DMS79 treated with DMSO at 0.1 percent for 48 hours (cell line): ENCODE measurements around the gene ZBTB1.

Experiments
- DNase-seq: peaks from one replicate; lab custom pipeline; 2025; lab: John Stamatoyannopoulos, UW

The ZBTB1 gene, protein sequence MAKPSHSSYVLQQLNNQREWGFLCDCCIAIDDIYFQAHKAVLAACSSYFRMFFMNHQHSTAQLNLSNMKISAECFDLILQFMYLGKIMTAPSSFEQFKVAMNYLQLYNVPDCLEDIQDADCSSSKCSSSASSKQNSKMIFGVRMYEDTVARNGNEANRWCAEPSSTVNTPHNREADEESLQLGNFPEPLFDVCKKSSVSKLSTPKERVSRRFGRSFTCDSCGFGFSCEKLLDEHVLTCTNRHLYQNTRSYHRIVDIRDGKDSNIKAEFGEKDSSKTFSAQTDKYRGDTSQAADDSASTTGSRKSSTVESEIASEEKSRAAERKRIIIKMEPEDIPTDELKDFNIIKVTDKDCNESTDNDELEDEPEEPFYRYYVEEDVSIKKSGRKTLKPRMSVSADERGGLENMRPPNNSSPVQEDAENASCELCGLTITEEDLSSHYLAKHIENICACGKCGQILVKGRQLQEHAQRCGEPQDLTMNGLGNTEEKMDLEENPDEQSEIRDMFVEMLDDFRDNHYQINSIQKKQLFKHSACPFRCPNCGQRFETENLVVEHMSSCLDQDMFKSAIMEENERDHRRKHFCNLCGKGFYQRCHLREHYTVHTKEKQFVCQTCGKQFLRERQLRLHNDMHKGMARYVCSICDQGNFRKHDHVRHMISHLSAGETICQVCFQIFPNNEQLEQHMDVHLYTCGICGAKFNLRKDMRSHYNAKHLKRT

GRCh38 chr14:64504310-64504896 is at the start of gene ZBTB1:
ZBTB1 (plus strand) TSS chr14:64504770; CDS start chr14:64521505, 16,735 bp downstream.
- DNase-seq: peak; percentile 84

- DNase-seq: no peak
Measured at GRCh38 chr14:64459405-64460136, 45.0 kb upstream of the ZBTB1 start.

DNA sequence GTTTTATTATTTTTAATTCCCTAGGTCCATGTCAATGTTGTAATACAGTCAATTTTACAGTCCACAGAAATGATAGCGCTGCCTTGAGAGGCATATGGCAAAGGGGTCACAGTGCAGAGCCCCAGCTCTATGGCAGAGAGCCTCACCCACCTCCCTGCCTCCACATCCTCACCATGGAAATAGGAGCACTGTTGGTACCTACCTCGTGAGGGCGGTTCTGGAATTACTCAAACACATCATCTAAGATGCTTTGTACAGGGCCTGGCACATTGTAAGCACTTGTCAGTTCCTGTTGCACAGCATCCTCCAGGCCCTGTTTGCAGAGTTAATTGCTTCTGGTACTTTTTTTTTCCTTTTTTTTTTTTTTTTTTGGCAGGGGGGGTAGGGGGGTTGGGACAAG is 43.3 kb upstream of the ZBTB1 start:
- DNase-seq: no peak

DNA sequence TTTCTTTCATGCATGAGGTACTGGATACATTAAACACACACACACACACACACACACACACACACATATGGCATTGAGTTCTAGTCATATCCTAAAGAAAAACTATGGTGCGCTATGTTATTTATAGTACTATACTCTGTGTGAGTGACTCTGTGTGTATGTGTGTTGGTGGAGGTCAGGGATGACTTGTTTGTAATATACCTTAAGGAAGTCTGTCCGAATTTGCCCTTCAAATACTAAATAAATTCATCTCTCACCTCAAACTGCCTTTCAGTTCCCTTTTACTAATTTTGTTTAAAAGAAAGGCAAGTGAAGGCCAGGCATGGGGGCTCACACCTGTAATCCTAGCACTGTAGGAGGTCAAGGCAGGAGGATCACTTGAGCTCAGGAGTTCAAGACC is 41.4 kb upstream of the ZBTB1 start:
- DNase-seq: no peak

GRCh38 chr14:64463873-64464272 is 40.7 kb upstream of the ZBTB1 start:
- no peak for DNase-seq

DNA sequence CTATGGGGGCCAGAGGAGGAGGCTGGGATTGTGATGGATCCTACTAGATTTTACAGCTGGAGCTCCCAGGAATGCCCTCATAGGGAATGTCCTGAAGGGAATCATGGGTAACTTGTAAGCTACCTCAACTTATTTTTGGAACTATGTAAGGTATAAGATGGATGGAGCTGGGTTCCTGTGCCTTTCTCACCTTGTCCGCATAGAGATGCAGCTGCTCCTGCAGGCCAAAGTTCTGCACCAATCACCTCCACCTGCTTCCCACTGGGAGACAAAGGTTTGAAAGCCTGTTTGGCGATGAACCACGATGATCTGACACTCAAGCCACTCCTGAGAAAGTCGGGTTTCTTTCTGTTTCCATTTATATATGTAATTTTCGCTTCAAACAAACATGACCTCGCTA is 39.9 kb upstream of the ZBTB1 start:
- peak; percentile 88 for DNase-seq

DNA sequence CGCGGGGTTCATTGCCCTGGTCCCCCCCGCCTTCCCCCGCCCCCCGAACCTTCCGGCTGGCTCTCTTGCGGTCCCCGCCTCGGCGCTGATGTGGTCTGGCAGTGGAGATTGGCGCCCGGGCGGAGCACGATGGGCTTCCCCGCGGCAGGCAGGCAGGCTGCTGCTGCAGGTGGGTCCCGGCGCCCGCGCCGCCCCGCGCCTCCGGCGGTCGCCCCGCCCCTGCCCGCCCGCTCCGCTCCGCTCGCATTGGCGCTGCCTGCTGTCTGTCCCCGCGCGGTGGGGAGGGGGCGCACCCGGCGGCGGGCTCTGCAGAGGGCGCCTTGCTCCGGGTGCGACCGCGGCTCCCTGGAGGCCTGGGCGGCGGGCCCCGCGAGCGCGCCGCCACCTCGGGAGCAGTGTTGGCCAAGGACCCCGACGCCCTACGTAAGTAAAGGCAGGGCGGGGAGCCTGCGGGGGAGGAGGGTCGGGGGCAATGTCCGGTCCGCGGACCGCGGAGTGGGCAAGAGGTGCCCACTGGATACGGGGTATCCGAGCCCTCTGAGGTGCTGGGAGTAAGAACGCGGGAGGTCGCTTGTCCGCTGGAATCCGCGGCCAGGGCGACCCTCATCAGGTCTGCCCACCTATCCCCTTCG is 39.3 kb upstream of the ZBTB1 start, which contains the start of gene AKAP5:
Gene AKAP5, plus strand, starts transcription at position 309 of the 632 bp plus-strand sequence. CDS start 2,896 bp downstream, outside the sequence.
- peak; percentile 88 for DNase-seq

GRCh38 chr14:64465831-64466554 is 38.6 kb upstream of the ZBTB1 start:
- peak; percentile 72 for DNase-seq

DNA sequence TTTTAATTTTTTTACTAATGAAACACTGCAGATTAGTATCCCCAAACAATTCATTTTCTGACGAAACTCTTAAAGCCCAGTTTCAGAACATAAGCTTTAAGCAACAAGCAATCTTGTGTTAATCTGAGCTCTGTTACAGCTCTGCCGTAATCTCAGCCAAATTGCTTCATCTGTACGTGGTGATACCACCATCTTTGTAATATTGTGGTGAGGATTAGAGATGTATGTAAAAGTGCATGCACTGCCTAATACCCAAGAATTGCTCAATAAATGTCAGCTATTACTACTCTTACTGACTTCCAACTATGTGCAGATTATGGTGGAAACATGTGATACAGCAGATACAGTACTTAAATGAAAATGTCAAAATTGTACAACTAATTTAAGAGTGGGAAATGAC is 37.5 kb upstream of the ZBTB1 start:
- no peak for DNase-seq

DNA sequence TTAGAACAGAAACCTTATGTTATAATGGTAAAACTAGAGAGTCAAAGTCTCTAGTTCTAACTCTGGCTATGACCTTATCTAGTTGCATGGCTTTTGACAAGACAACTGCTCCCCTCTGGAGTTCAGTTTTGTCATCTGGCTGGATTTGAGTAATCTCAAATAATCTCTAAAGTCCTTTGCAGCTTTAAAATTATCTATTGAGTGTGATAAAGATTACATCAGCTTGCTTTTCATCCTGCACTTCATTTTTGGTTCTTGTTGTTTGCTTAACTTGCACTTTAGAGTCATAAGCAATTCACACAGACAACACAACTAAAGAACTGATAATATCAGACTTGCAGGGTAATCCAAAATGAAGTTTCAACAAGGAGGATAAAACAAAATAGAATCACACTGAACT is 37.0 kb upstream of the ZBTB1 start:
- DNase-seq: no peak

GRCh38 chr14:64468451-64468850 is 36.1 kb upstream of the ZBTB1 start:
- DNase-seq: no peak

DNA sequence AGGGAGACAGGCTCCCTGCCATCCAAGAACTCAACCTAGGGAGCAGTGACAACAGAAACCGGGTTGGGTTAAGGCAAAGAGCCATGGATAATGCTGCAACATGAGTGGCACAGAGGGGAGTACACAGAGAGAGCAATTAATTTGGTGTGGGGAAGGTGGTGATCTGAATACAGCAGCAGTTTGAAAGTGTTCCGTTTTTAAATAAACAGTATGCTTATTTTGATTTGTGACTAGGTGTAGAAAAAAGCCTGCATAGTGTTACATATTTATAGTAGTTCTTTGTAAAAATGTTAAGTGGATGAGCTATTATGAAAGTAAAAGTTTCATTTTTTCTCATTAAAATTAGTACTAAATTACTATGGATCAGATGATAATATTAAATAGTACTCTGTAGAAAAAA is 30.5 kb upstream of the ZBTB1 start:
- no peak for DNase-seq

DNA sequence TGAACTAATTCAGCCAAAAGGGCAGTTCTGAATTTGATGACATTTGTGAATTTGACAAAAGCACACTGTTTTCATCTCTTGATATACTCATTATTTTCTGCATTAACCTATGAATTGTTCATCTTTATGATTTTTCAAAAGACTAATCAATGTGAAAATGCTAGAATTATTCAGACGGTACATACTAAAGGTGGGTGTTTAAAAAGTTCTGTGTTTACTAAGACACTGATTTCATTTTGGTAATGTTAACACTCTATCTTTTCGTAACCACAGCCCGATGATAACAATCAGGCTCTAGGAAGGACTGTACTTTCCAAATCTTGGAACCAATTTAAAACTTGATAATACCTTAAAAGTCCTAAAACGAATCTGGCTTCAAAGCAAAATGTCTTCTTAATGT is 29.9 kb upstream of the ZBTB1 start:
- no peak for DNase-seq

DNA sequence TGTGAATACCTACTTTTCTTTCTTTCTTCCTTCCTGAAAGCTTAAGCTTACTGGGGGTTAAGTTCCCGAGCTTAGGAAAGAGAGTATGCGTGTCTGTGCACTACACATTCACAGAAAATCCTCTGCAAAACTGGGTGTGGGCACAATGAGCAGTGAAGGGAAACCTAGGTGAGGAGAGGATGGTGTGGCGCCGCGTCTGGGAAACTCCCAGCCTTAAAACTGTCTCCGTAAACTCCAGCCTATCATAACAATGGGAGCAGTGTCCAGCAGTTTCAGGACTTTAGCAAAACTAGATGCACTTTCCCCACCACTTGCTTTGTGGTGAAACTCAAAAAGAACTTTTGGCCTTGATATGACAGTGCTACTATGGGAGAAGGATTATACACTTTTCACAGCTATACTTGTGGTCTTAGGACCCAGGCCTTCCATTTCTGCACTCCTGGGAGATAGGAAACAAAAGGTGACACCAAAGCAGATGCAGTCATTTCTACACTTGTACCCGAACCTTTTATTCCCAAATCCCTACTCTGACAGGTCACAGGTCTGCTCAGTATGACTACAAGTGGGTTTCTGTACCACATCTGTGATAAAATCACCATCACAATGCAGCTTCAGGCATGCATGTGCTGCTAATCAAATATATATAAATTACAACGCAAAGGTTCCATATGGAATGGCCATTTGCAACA is 28.8 kb upstream of the ZBTB1 start:
- no peak for DNase-seq

GRCh38 chr14:64476438-64476837 is 28.1 kb upstream of the ZBTB1 start:
- no peak for DNase-seq

DNA sequence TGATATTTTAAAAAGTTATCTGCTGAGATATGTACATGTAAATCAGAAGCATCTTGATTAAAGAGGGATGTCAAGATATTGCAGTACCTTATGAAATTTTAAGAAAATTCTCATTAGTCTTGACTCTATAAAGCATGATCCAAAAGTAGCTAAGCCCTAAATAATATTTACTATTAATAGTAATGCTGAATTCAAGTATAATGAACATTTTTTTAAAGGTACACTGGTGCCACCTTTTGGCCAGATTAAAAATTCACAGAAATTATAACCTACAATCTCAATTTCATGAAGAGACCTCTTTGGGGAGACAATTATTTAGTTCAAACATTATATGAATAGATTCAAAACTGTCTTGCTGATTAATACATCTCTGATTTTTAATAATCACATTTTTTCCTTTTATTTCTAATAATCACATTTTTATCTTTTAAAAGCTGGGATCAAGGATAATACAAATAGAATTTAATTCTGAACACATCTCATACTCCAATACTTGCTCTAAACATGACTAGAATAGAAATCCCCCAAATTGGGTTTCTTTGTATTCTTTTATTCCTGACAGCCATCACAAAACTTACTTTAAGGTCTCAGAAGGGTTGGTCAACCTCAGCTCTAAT is 25.8 kb upstream of the ZBTB1 start:
- DNase-seq: peak; percentile 25

GRCh38 chr14:64488590-64489099 is 15.9 kb upstream of the ZBTB1 start:
- DNase-seq: no peak

- no peak for DNase-seq
Measured at GRCh38 chr14:64491637-64492036, 12.9 kb upstream of the ZBTB1 start.

GRCh38 chr14:64493455-64493854 is 11.1 kb upstream of the ZBTB1 start:
- DNase-seq: no peak

DNA sequence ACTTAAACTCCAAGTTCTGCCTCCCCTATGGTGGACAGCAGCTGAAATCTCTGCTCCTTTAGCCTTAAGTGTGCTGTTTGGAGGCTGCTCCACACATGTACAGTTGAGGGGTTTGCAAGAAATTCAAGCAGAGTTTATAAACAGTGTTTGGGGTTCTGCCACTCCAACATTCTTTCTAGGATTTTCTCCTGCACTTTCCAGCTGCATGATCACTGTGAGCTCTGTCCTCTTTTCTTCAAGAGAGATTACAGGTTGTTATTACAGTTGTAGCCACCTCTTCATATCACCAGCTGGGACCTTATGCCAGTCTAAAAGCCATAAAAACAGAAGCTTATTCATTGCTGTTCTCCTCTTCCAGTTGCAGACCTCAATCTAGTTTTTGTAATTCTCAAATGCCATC is 9.3 kb upstream of the ZBTB1 start:
- no peak for DNase-seq
